ENCODE data around the gene CCL4.

CCL4 gene

DNA sequence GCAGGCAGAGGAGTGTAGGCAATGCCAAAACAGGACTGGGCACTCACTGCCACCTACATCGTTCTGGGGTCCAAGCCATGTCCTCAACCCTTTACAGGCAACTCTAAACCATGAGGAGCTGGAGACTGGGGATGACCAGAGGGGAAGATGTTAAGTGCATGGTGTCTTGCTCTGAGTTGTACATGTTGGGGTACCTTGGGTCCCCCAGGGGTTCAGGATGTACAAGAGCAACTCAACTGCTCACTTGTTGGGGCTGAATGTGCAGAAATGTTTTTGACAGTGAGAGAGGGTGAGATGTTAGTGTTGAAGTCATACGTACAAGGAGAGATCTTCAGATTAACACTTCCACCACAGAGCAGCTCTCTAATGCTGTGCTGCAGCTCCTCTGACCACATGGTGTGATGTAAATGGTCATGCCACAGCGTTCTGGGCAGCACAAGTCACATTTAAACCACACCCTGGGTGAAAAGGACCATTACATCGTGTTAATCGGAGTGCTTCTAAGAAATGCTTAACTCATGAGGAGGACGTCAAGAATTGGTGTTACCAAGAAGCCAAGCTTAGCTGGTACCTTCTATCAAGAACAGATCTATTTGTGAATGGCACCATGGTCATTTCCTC lies 37.2 kb upstream of the CCL4 start:
- DNase-seq (ENCODE audit: low read depth in 2 of 2) = no peak
- no peak overlapping the region for H3K4me3 ChIP-seq (replicated peaks in 1 of 2; ENCODE audit: low read depth in 2 of 2, low read length in 2 of 2)
- no peak for TF ChIP-seq CTCF (IDR thresholded peaks at IDR 0.05; ENCODE audit: low read depth, low read length)

DNA sequence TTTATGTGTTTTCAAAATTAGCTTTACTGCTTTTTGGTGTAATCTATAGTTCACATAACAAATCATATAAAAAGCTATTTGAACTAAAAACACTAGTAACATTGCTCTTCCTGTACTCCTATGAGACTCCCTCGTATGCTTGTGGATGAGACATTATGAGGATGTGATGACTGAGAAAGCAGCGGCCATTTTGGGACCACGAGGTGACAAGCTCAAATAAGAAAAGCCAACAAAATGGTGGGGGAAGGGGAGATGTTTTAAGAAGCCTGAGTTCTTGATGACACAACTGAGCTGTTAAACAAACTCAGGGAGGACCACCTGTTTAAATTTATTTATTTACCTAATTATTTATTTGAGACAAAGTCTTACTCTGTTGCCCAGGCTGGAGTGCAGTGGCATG lies 35.1 kb upstream of the CCL4 start:
- DNase-seq (ENCODE audit: low read depth in 2 of 2) = no peak
- no peak overlapping the region for H3K4me3 ChIP-seq (replicated peaks in 1 of 2; ENCODE audit: low read depth in 2 of 2, low read length in 2 of 2)
- TF ChIP-seq CTCF (IDR thresholded peaks at IDR 0.05; ENCODE audit: low read depth, low read length) = no peak

DNA sequence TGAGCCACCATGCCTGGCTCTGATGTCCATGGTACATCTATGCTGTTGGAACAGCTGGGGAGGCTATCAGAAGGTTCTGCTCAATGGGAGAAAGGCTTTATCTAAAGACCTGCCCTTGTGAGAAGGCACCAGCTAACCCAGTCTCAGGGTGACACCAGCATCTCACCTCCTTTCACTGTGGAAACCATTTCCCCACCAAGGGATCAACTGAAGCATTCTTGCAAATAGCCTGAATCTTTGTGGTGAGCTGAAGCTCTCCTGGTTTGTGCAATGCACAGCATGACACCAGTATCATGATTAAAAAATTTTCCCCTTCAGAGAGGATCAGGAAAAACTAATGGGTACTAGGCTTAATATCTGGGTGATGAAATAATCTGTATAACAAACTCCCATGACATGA lies 34.5 kb upstream of the CCL4 start:
- no peak overlapping the region for H3K4me3 ChIP-seq (replicated peaks in 1 of 2; ENCODE audit: low read depth in 2 of 2, low read length in 2 of 2)
- TF ChIP-seq CTCF (IDR thresholded peaks at IDR 0.05; ENCODE audit: low read depth, low read length) = no peak
- DNase-seq (ENCODE audit: low read depth in 2 of 2) = no peak

DNA sequence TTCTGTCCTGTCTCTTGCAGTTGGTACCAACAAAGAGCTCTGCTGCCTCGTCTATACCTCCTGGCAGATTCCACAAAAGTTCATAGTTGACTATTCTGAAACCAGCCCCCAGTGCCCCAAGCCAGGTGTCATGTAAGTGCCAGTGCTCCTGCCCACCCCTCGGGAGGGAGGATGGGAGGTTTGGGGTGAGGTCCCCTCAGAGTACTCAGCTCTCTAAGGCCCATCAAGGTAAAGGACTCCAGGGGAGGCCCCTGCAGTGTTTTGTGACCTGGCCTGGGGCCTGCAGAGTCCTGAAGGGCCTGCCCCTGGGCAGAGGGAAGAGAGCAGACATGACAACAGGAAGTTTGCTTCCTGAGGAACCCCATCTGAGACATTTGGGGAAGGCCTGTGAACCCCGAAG lies 33.2 kb upstream of the CCL4 start:
- H3K4me3 ChIP-seq (replicated peaks in 1 of 2; ENCODE audit: low read depth in 2 of 2, low read length in 2 of 2) = no peak overlapping the region
- TF ChIP-seq CTCF (IDR thresholded peaks at IDR 0.05; ENCODE audit: low read depth, low read length) = no peak

DNA sequence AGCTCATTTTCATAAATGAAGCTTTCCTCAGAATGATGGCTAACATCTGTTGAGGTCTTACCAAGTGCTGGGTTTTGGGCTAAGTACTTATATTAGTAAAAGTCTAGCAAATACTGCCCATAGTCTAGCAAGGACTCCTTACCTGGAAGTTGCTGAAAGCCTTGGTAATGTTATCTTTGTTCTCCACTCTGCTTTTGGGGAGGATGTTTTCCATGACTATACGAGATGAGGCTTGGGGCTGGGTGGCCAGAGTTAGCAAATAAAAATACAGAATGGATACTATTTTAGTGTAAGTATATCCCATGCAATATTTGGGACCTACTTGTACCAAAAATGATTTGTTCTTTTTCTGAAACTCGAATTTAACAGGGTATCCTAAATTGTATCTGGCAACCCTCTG lies 31.9 kb upstream of the CCL4 start:
- DNase-seq (ENCODE audit: low read depth in 2 of 2) = no peak
- no peak for TF ChIP-seq CTCF (IDR thresholded peaks at IDR 0.05; ENCODE audit: low read depth, low read length)
- H3K4me3 ChIP-seq (replicated peaks in 1 of 2; ENCODE audit: low read depth in 2 of 2, low read length in 2 of 2) = no peak overlapping the region

More for the DNA sequence above, 33.2 kb upstream of the CCL4 start:
- DNase-seq (ENCODE audit: low read depth in 2 of 2) = no peak

DNA sequence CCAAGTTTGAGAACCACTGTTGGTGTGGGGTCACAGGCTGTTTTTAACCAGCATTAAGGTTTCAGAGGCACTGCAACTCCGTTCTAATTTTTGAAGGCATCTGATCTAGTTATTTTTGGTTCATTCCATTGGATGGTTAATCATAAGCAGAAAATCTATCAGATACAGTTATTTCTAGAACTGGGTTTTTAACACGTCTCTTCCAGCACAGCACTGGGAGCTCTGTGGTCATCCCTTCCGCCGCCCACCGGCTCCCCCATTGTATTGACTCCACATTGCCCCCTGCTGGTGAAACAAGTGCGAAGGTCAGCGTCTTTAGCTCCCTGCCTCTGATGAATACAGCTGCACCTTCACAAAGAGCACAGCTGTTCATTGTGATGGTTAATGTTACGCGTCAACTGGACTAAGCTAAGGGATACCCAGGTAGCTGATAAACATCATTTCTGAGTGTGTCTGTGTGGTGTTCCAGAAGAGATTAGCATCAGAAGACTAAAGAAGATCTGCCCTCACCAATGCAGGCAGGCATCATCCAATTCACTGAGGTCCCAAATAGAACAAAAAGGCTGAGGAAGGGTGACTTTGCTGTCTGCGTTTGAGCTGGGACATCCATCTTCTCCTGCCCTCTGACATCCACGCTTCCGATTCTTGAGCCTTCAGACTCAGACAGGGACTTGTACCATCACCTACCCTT lies 31.1 kb upstream of the CCL4 start:
- peak; percentile 40 to 43 for DNase-seq (ENCODE audit: low read depth in 2 of 2)
- peak; percentile 68 for TF ChIP-seq CTCF (IDR thresholded peaks at IDR 0.05; ENCODE audit: low read depth, low read length)
- H3K4me3 ChIP-seq (replicated peaks in 1 of 2; ENCODE audit: low read depth in 2 of 2, low read length in 2 of 2) = no peak overlapping the region

Measured in cardiac fibroblast (primary cell).